Measurements from ENCODE around the gene EYA3.

- TF ChIP-seq CTCF (IDR thresholded peaks at IDR 0.05) (no peak), POLR2AphosphoS5 (IDR thresholded peaks at IDR 0.05) (no peak)
Observed at GRCh38 chr1:28046716-28047115, 41.7 kb downstream of the EYA3 start.
